ENCODE measurements around the gene PTPN14. TPM values are rescaled to one million over a fixed set of nuclear protein-coding genes. Genes with fewer than 3 reads are reported as not detected.

PTPN14 gene
- total and polyA plus RNA-seq, 2 of the 4 experiments (the other 2 are of a cell fraction), result 21.5 to 31.7 TPM

- no peak overlapping the region for H3K4me3 ChIP-seq (ENCODE audit: insufficient read depth, low read depth, low read length)
- H2BK20ac ChIP-seq (ENCODE audit: low read depth, low read length), result no peak overlapping the region
- H2AFZ ChIP-seq (replicated peaks; ENCODE audit: low read length, poor library complexity), result no peak overlapping the region
- no peaks in the 10 kb centered on the region for H3K36me3 ChIP-seq (ENCODE audit: control insufficient read depth, insufficient read depth, low read length)
- no peak overlapping the region for H3K56ac ChIP-seq (ENCODE audit: extremely low read depth, insufficient read depth, low read length)
- peaks cover 71% of the 10 kb centered on the region for H4K20me1 ChIP-seq (ENCODE audit: insufficient read depth, low read length)
- ChIA-PET CTCF (interaction anchor here (0.6 kb wide), 1 partner anchor 16 kb away, joined by 3 read pairs; no protein-coding TSS in a partner anchor), POLR2A (ENCODE audit: unreplicated experiment) (no interaction called here)
- no peak overlapping the region for H4K91ac ChIP-seq (ENCODE audit: insufficient read depth, low read depth, low read length)
- H4K8ac ChIP-seq (ENCODE audit: low read depth in 2 of 2, low read length in 2 of 2), result no peak overlapping the region
- intact Hi-C loops (cut with micrococcal nuclease) (no loop called here), dilution Hi-C loops (cut with HindIII; ENCODE audit: low sequenced_read_pairs, unreplicated experiment) (no loop called here), in situ Hi-C loops (cut with MboI; ENCODE audit: low sequenced_read_pairs) (no loop called here)
- no peak overlapping the region for H2BK120ac ChIP-seq (ENCODE audit: low read depth, low read length)
- peaks cover 11% of the 10 kb centered on the region for H3K9me1 ChIP-seq (ENCODE audit: insufficient read depth, low read length)
- H3K14ac ChIP-seq (replicated peaks; ENCODE audit: low read depth, low read length), result no peak overlapping the region
- H2AK5ac ChIP-seq (ENCODE audit: low read depth, low read length), result no peak overlapping the region
- no peak overlapping the region for H2BK5ac ChIP-seq (ENCODE audit: low read depth, low read length, poor library complexity, severe bottlenecking)
- H3K9me3 ChIP-seq (ENCODE audit: control insufficient read depth, insufficient read depth, low read length), result no peaks in the 10 kb centered on the region
- BruUV-seq (replicated peaks), result no TSS peak
- no peak for TF ChIP-seq RCOR1 (IDR thresholded peaks at IDR 0.05; ENCODE audit: insufficient replicate concordance, low read length)
- TF ChIP-seq MXI1 (IDR thresholded peaks at IDR 0.05; ENCODE audit: borderline replicate concordance, low read depth, low read length), result no peak
- TF ChIP-seq CTCF (conservative IDR thresholded peaks at IDR 0.05; ENCODE audit: low read depth, low read length), result no peak
- no peak for TF ChIP-seq MAZ (IDR thresholded peaks at IDR 0.05; ENCODE audit: borderline replicate concordance, low read depth, low read length)
- TF ChIP-seq RAD21 (IDR thresholded peaks at IDR 0.05; ENCODE audit: low read length), result no peak
- no peak for TF ChIP-seq FOS (IDR thresholded peaks at IDR 0.05; ENCODE audit: low read depth, low read length)
- TF ChIP-seq CHD1 (IDR thresholded peaks at IDR 0.05; ENCODE audit: low read depth, low read length), result no peak
- TF ChIP-seq USF2 (IDR thresholded peaks at IDR 0.05; ENCODE audit: low read depth, low read length), result no peak
- no peak for TF ChIP-seq POLR2A (IDR thresholded peaks at IDR 0.05; ENCODE audit: low read depth, low read length)
- TF ChIP-seq CEBPB (IDR thresholded peaks at IDR 0.05; ENCODE audit: low read depth, low read length), result no peak
- no peak for TF ChIP-seq ELK1 (IDR thresholded peaks at IDR 0.05; ENCODE audit: borderline replicate concordance, low read depth, low read length)
- TF ChIP-seq RFX5 (IDR thresholded peaks at IDR 0.05; ENCODE audit: low read depth, low read length), result no peak
- TF ChIP-seq SMC3 (IDR thresholded peaks at IDR 0.05; ENCODE audit: low read depth, low read length), result no peak
- no peak for TF ChIP-seq MAFK (IDR thresholded peaks at IDR 0.05; ENCODE audit: low read depth, low read length)
- TF ChIP-seq BHLHE40 (IDR thresholded peaks at IDR 0.05; ENCODE audit: low read depth, low read length), result no peak
- TF ChIP-seq NFE2L2 (IDR thresholded peaks at IDR 0.05; ENCODE audit: low read depth, low read length), result no peak
- no peak overlapping the region for H3K4ac ChIP-seq (ENCODE audit: low read depth, low read length)
- WGBS, 2 experiments (ENCODE audit: extremely low coverage in 2 of 2, insufficient read length in 1 of 2), result 100% methylated on average over 1 of the region's 6 CpGs
- peaks cover 38 to 83% of the 10 kb centered on the region in 2 experiments for H3K79me1 ChIP-seq (ENCODE audit: low read depth in 1 of 2, low read length in 2 of 2)
- DNase-seq (no peak), ATAC-seq (ENCODE audit: low read depth) (no peak)
- H3K9ac ChIP-seq (ENCODE audit: low read depth, low read length), result no peak overlapping the region
- no peak overlapping the region for H2AK9ac ChIP-seq (replicated peaks; ENCODE audit: low read depth, low read length, poor library complexity)
- no peaks in the 10 kb centered on the region for H3K27me3 ChIP-seq (ENCODE audit: control insufficient read depth, insufficient read depth, low read length)
- H3K4me2 ChIP-seq (ENCODE audit: low read depth, low read length), result no peak overlapping the region
- no peak overlapping the region for H4K5ac ChIP-seq (ENCODE audit: low read depth, low read length)
- H3K27ac ChIP-seq (ENCODE audit: insufficient read depth, low read length), result no peak overlapping the region
- no peak overlapping the region for H2BK15ac ChIP-seq (ENCODE audit: low read depth, low read length)
- H3K23ac ChIP-seq (ENCODE audit: low read depth, low read length), result no peak overlapping the region
- H3K4me1 ChIP-seq (ENCODE audit: control insufficient read depth, insufficient read depth, low read length), result peaks cover 16% of the 10 kb centered on the region
- H3K18ac ChIP-seq (ENCODE audit: low read depth, low read length), result no peak overlapping the region
Observed at GRCh38 chr1:214510914-214511638, 40.3 kb downstream of the PTPN14 start.

Measured in IMR-90 (cell line).